BE2C (cell line): Measurements from ENCODE around the gene WDR72.

ENCODE experiments used
- DNase-seq: peaks from one replicate; pipeline ENCODE4 v3.0.0-alpha.2; 2020
- H3K27me3 ChIP-seq: fragments of 250-450 bp; sonication (Bioruptor Pico); 2 replicates; pipeline ENCODE4 v1.5.1; 2020; ENCODE audit warnings: mild to moderate bottlenecking
- H3K36me3 ChIP-seq: fragments of 250-450 bp; sonication (Bioruptor Pico); 2 replicates; pipeline ENCODE4 v1.5.1; 2020; ENCODE audit warnings: mild to moderate bottlenecking
- H3K4me1 ChIP-seq: fragments of 250-450 bp; sonication (Bioruptor Pico); 2 replicates; pipeline ENCODE4 v1.5.1; 2020
- H3K4me3 ChIP-seq: 2 replicates; pipeline ENCODE4 v1.5.1; 2011; ENCODE audit warnings: low read depth, low read length
- H3K9me3 ChIP-seq: fragments of 250-450 bp; sonication (Bioruptor Pico); 2 replicates; pipeline ENCODE4 v1.5.1; 2020
- TF ChIP-seq, protein P1 (sequence below): IDR thresholded peaks from 2 replicates; pipeline ENCODE4 v1.5.1; 2012; ENCODE audit warnings: mild to moderate bottlenecking, low read depth, low read length

The WDR72 gene

GRCh38 chr15:53644660-53645059, 114.8 kb downstream of the WDR72 start:
- H3K27me3 ChIP-seq, result peaks cover 13% of the 10 kb centered on the region; the same call in 1 of the 2 replicates
- TF ChIP-seq, protein P1, sequence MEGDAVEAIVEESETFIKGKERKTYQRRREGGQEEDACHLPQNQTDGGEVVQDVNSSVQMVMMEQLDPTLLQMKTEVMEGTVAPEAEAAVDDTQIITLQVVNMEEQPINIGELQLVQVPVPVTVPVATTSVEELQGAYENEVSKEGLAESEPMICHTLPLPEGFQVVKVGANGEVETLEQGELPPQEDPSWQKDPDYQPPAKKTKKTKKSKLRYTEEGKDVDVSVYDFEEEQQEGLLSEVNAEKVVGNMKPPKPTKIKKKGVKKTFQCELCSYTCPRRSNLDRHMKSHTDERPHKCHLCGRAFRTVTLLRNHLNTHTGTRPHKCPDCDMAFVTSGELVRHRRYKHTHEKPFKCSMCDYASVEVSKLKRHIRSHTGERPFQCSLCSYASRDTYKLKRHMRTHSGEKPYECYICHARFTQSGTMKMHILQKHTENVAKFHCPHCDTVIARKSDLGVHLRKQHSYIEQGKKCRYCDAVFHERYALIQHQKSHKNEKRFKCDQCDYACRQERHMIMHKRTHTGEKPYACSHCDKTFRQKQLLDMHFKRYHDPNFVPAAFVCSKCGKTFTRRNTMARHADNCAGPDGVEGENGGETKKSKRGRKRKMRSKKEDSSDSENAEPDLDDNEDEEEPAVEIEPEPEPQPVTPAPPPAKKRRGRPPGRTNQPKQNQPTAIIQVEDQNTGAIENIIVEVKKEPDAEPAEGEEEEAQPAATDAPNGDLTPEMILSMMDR, result no peak
- DNase-seq, result no peak
- no peaks in the 10 kb centered on the region for H3K36me3 ChIP-seq
- no peaks in the 10 kb centered on the region for H3K9me3 ChIP-seq
- no peaks in the 10 kb centered on the region for H3K4me1 ChIP-seq
- H3K4me3 ChIP-seq, result no peak overlapping the region

DNA sequence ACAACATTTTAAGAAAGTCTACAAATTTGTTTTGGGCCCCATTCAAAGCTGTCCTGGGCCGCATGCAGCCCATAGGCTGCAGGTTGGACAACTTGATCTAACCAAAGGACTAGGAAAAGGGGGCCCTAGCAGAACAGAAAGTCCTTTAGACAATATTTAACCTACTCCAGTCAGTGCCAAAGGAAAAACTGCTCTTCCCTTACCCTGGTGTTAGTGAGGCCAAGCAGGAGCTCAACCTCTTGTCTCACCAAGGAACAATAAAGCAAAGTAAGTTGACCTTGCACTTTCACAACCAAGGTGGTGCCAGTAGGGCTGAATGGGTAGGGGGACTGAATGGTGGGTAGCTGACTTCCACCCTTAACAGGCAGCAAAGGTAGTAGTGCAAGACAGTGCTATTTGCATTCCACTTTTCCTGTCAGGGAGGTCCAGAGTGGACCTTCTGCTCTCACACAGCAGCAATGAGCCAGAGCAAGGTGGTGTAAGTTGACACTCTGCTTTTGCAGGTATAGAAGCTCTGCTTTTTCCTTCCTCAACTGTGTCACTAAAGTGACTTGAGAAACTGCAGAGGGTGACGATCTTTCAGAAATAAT, 124.9 kb downstream of the WDR72 start:
- TF ChIP-seq, protein P1, result no peak

GRCh38 chr15:53627279-53627678, 132.2 kb downstream of the WDR72 start:
- DNase-seq, result no peak
- no peaks in the 10 kb centered on the region for H3K4me1 ChIP-seq
- TF ChIP-seq, protein P1, result no peak
- H3K27me3 ChIP-seq, result no peaks in the 10 kb centered on the region
- no peaks in the 10 kb centered on the region for H3K9me3 ChIP-seq
- H3K4me3 ChIP-seq, result no peak overlapping the region
- H3K36me3 ChIP-seq, result no peaks in the 10 kb centered on the region

More for the DNA sequence above, 124.9 kb downstream of the WDR72 start:
- DNase-seq, result no peak
- Histone ChIP-seq H3K4me1 (no peaks in the 10 kb centered on the region), H3K9me3 (no peaks in the 10 kb centered on the region), H3K36me3 (no peaks in the 10 kb centered on the region), H3K27me3 (no peaks in the 10 kb centered on the region), H3K4me3 (no peak overlapping the region)

DNA sequence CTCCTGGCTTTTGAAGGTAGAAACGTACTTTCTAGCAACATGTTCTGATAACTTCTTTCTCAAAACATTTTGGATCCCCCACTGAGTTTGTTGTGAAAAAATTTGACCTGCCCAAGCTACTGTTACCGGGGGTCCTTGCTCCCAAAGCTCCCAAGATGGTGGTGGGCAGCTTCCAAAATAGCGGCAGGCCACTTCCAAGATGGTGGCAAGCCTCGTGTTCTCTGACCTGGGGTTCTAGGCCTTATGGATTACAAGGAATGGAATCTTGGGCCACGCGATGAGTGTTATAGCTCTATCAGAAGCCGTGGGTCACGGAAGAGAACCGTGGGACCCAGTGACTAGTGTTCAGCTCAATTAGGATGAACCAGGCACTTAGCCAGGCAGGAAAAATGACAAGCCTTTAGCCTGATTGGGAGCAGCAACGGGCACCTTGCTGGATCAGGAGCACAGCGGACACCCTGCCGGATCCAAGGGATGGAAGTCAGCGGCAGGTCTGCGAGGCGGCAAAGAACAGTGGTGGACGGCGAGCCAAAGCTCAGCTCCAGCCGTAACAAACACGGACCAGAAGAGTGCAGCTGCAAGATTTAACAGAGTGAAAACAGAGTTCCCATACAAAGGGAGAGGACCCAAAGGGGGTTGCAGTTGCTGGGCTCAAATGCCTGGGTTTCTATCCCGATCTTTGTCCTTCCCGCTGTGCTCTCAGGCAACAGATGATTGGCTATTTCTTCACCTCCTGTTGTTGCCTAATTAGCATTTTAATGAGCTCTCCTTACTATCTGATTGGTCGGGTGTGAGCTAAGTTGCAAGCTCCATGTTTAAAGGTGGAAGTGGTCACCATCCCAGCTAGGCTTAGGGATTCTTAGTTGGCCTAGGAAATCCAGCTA, 133.3 kb downstream of the WDR72 start:
- TF ChIP-seq, protein P1, result no peak
- Histone ChIP-seq H3K27me3 (no peaks in the 10 kb centered on the region), H3K4me3 (no peak overlapping the region), H3K36me3 (no peaks in the 10 kb centered on the region), H3K9me3 (no peaks in the 10 kb centered on the region), H3K4me1 (no peaks in the 10 kb centered on the region)
- DNase-seq, result no peak

GRCh38 chr15:53625260-53625659, 134.2 kb downstream of the WDR72 start:
- H3K4me1 ChIP-seq, result no peaks in the 10 kb centered on the region
- DNase-seq, result no peak
- no peaks in the 10 kb centered on the region for H3K9me3 ChIP-seq
- H3K27me3 ChIP-seq, result no peaks in the 10 kb centered on the region
- no peak overlapping the region for H3K4me3 ChIP-seq
- TF ChIP-seq, protein P1, result no peak
- H3K36me3 ChIP-seq, result no peaks in the 10 kb centered on the region

- no peak for DNase-seq
- Histone ChIP-seq H3K4me3 (no peak overlapping the region), H3K36me3 (no peaks in the 10 kb centered on the region), H3K27me3 (no peaks in the 10 kb centered on the region), H3K4me1 (no peaks in the 10 kb centered on the region), H3K9me3 (no peaks in the 10 kb centered on the region)
- TF ChIP-seq, protein P1, result no peak
Measured at GRCh38 chr15:53618461-53618860, 141.0 kb downstream of the WDR72 start.
